OCI-LY1 (cell line): ENCODE results near the gene FAXDC2.

Experiments used
- CTCF ChIP-seq: fragments of 200-600 bp; sonication (generic), shearing (Covaris generic); IDR thresholded peaks from 2 replicates; pipeline ENCODE4 v1.5.1; 2017; ENCODE audit warnings: mild to moderate bottlenecking, antibody characterized with exemption, low read length, moderate library complexity, mixed read lengths
- EZH2 ChIP-seq: fragments of 200-600 bp; sonication (generic), shearing (Covaris generic); IDR thresholded peaks from 2 replicates; pipeline ENCODE4 v1.8.0; 2017; ENCODE audit warnings: borderline replicate concordance, mixed run types, mild to moderate bottlenecking, antibody characterized with exemption, low read length, moderate library complexity, mixed read lengths

DNA sequence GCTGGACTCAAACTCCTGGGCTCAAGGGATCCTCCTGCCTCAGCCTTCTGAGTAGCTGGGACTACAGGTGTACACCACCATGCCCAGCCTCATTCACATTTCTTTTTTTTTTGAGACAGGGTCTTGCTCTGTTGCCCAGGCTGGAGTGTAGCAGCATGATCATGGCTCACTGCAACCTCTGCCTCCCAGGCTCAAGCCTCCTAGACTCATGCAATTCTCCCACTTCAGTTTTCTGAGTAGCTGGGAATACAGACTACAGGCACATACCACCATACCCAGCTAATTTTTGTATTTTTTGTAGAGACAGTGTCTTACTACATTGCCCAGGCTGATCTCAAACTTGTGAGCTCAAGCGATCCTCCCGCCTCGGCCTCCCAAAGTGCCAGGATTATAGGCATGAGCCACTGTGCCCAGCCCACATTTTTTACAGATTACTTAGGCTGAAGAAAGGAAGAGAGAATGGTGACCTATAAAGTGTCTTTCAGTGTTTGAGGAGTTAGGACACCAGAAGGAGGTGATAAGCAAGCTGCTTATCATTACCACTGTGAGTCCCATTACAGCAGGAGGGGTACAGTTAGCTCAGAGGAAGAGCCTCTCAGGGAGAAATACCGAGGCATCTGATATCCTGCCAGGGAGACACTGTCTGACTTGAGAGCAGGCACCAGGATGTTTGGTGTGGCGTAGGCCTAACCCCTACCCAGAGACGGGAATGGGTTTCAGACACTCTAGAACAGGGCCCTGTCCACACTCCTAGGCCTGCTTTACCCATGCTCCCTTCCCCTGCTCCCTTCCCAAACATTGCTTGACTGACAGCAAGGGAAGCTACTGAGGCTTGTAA is 9.7 kb downstream of the FAXDC2 start:
- TF ChIP-seq CTCF (no peak), EZH2 (no peak)
